SK-N-SH (cell line): Measurements from ENCODE around the gene IGSF11. TPM values are rescaled to one million over a fixed set of nuclear protein-coding genes. Genes with fewer than 3 reads are reported as not detected.

Experiments
- CTCF ChIA-PET: fragments of 300-600, 350-600 bp; formaldehyde crosslinking; extraction: SDS; loops from one replicate; lab custom pipeline; 2021; lab: Yijun Ruan, JAX
- POLR2A ChIA-PET: fragments of 350-600 bp; sonication (Branson Sonifier 250); formaldehyde crosslinking; extraction: SDS; loops from one replicate; lab custom pipeline; 2020; ENCODE audit warnings: antibody characterized with exemption, inconsistent platforms; lab: Yijun Ruan, JAX
- DNase-seq: peaks from one replicate; pipeline ENCODE4 v3.0.0; 2012
- H2AFZ ChIP-seq: fragments of 200-600 bp; sonication (generic); 2 replicates; pipeline ENCODE4 v1.8.1; 2016; ENCODE audit warnings: antibody characterized with exemption, mild to moderate bottlenecking, low read depth
- H3F3A ChIP-seq: fragments of 200-600 bp; sonication (generic); replicated peaks from 2 replicates; pipeline ENCODE3; 2016; ENCODE audit warnings: antibody characterized with exemption, mild to moderate bottlenecking; ENCODE audit not compliant: insufficient read depth
- H3K27ac ChIP-seq, 2 experiments: fragments of 200-500 bp in 1 of 2; fragments of 200-600 bp in 1 of 2; sonication (Bioruptor generic) in 1 of 2; sonication (generic), shearing (Covaris generic) in 1 of 2; 2 replicates each; pipeline versions ENCODE4 v1.5.1 to v1.6.1; 2014 to 2016; ENCODE audit warnings: low read depth in 2 of 2, inconsistent platforms in 1 of 2, low read length in 1 of 2, mild to moderate bottlenecking in 1 of 2, mixed read lengths in 1 of 2
- H3K27me3 ChIP-seq: fragments of 200-600 bp; sonication (generic), shearing (Covaris generic); 2 replicates; pipeline ENCODE4 v1.6.1; 2016; ENCODE audit warnings: mixed run types; ENCODE audit not compliant: insufficient read depth
- H3K36me3 ChIP-seq, 2 experiments: fragments of 200-500 bp in 1 of 2; fragments of 200-600 bp in 1 of 2; sonication (Bioruptor generic) in 1 of 2; sonication (generic) in 1 of 2; replicated peaks in 1 of 2; 2 replicates each; pipeline versions ENCODE3 to v1.5.1; 2014 to 2016; ENCODE audit warnings: low read length in 1 of 2, mild to moderate bottlenecking in 1 of 2; ENCODE audit not compliant: insufficient read depth in 2 of 2, control insufficient read depth in 1 of 2
- H3K4me1 ChIP-seq, 2 experiments: fragments of 200-500 bp in 1 of 2; fragments of 200-600 bp in 1 of 2; sonication (Bioruptor generic) in 1 of 2; sonication (generic), shearing (Covaris generic) in 1 of 2; 2 replicates each; pipeline versions ENCODE4 v1.5.1 to v1.6.1; 2014 to 2016; ENCODE audit warnings: low read depth in 1 of 2, low read length in 1 of 2, mixed run types in 1 of 2; ENCODE audit not compliant: insufficient read depth in 2 of 2, control insufficient read depth in 1 of 2
- H3K4me2 ChIP-seq: fragments of 200-600 bp; sonication (generic), shearing (Covaris generic); 2 replicates; pipeline ENCODE4 v1.6.1; 2017; ENCODE audit warnings: mixed run types
- H3K4me3 ChIP-seq, 2 experiments: fragments of 200-500 bp in 1 of 2; fragments of 200-600 bp in 1 of 2; sonication (Bioruptor generic) in 1 of 2; sonication (generic), shearing (Covaris generic) in 1 of 2; 2 replicates each; pipeline versions ENCODE4 v1.5.1 to v1.8.1; 2014 to 2016; ENCODE audit warnings: low read depth in 2 of 2, inconsistent platforms in 1 of 2, low read length in 1 of 2, mild to moderate bottlenecking in 1 of 2, mixed read lengths in 1 of 2, moderate library complexity in 1 of 2
- H3K79me2 ChIP-seq: fragments of 200-600 bp; sonication (generic); 2 replicates; pipeline ENCODE4 v1.8.1; 2017; ENCODE audit warnings: mild to moderate bottlenecking; ENCODE audit not compliant: insufficient read depth
- H3K9ac ChIP-seq: fragments of 200-600 bp; sonication (generic); 2 replicates; pipeline ENCODE4 v1.6.1; 2017; ENCODE audit warnings: mixed run types
- H3K9me2 ChIP-seq: fragments of 200-600 bp; sonication (generic); 2 replicates; pipeline ENCODE4 v1.6.1; 2017; ENCODE audit warnings: mixed run types
- H3K9me3 ChIP-seq: fragments of 200-600 bp; sonication (generic); 2 replicates; pipeline ENCODE4 v1.6.1; 2017; ENCODE audit warnings: mixed run types, mild to moderate bottlenecking, moderate library complexity
- H4K20me1 ChIP-seq: fragments of 200-600 bp; sonication (generic); 2 replicates; pipeline ENCODE4 v1.6.1; 2017; ENCODE audit warnings: mild to moderate bottlenecking, mixed run types; ENCODE audit not compliant: insufficient read depth
- FOSL2 ChIP-seq: IDR thresholded peaks from 2 replicates; pipeline ENCODE4 v1.4.0; 2012; ENCODE audit warnings: low read depth, mild to moderate bottlenecking, moderate library complexity, borderline replicate concordance
- FOXJ3 ChIP-seq: sonication (generic); formaldehyde crosslinking; IDR thresholded peaks from 2 replicates; pipeline ENCODE4 v1.5.1; 2020; ENCODE audit warnings: mild to moderate bottlenecking, missing genetic modification reagents
- GABPA ChIP-seq: IDR thresholded peaks from 2 replicates; pipeline ENCODE4 v1.4.0; 2012; ENCODE audit warnings: low read depth, mild to moderate bottlenecking
- MEF2A ChIP-seq: IDR thresholded peaks from 2 replicates; pipeline ENCODE4 v1.4.0; 2012; ENCODE audit warnings: low read depth, borderline replicate concordance
- POLR2AphosphoS5 ChIP-seq: IDR thresholded peaks from 2 replicates; pipeline ENCODE4 v1.6.1; 2012; ENCODE audit warnings: low read depth, low read length
- SMC3 ChIP-seq: IDR thresholded peaks from 2 replicates; pipeline ENCODE4 v1.6.1; 2012; ENCODE audit warnings: low read depth, low read length, improper control_type of control experiment
- WGBS: methylation state at CpG from one replicate; pipeline ENCODE4 v1.1.6; 2017; ENCODE audit warnings: low lambda C conversion rate; 5-methylcytosine and 5-hydroxymethylcytosine counted together
- polyA plus RNA-seq, 3 experiments: library from polyadenylated mRNA; depleted of rRNA; stranded (reverse); fragments of >200 nt; gene quantifications; 2 replicates each; pipeline ENCODE4 v1.2.3, GENCODE V29; 2012
- TF ChIP-seq, protein P1 (sequence below): fragments of 200-600 bp; sonication (generic); IDR thresholded peaks from 2 replicates; pipeline ENCODE4 v1.6.1; 2017; ENCODE audit warnings: antibody characterized with exemption, mild to moderate bottlenecking, moderate library complexity
- TF ChIP-seq, protein P2 (sequence below): fragments of 150-350 bp; IDR thresholded peaks from 2 replicates; pipeline ENCODE4 v1.6.1; 2016; ENCODE audit warnings: mild to moderate bottlenecking, low read depth, low read length

IGSF11 gene
- polyA plus RNA-seq, 1 of the 3 experiments (the other 2 are of a cell fraction) = 0.07 TPM

DNA sequence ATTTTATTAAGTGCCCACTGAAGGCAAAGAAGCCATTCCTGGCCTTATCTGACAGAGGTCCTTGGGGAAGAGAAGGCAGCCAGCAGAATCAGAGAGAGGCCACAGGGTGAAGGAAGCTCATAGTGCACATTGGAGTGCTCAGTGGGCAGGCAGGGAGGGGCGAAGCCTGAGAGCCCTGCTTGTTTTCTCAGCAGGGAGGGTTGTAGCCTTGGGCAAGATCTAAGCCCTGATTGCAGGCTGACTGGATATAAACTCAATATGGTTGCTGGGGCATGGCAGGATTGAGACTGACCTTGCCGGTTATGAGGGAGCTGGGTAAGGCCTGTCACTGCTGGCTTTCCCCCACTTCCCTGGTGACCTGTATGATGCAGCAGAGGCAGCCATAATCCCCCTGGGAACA is 7.5 kb upstream of the IGSF11 start:
- Histone ChIP-seq H4K20me1 (no peaks in the 10 kb centered on the region), H3K27me3 (no peaks in the 10 kb centered on the region), H2AFZ (no peak overlapping the region), H3K9me2 (no peaks in the 10 kb centered on the region), H3K9ac (no peak overlapping the region), H3K4me2 (no peak overlapping the region), H3F3A (no peaks in the 10 kb centered on the region), H3K9me3 (no peaks in the 10 kb centered on the region), H3K79me2 (no peaks in the 10 kb centered on the region), H3K27ac (no peak overlapping the region), H3K4me3 (no peak overlapping the region), H3K36me3 (no peaks in the 10 kb centered on the region), H3K4me1 (no peaks in the 10 kb centered on the region)
- TF ChIP-seq, protein P1, sequence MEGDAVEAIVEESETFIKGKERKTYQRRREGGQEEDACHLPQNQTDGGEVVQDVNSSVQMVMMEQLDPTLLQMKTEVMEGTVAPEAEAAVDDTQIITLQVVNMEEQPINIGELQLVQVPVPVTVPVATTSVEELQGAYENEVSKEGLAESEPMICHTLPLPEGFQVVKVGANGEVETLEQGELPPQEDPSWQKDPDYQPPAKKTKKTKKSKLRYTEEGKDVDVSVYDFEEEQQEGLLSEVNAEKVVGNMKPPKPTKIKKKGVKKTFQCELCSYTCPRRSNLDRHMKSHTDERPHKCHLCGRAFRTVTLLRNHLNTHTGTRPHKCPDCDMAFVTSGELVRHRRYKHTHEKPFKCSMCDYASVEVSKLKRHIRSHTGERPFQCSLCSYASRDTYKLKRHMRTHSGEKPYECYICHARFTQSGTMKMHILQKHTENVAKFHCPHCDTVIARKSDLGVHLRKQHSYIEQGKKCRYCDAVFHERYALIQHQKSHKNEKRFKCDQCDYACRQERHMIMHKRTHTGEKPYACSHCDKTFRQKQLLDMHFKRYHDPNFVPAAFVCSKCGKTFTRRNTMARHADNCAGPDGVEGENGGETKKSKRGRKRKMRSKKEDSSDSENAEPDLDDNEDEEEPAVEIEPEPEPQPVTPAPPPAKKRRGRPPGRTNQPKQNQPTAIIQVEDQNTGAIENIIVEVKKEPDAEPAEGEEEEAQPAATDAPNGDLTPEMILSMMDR = no peak
- TF ChIP-seq FOSL2 (no peak), FOXJ3 (CRISPR knock-in tag) (no peak), SMC3 (no peak), GABPA (no peak), POLR2AphosphoS5 (no peak), MEF2A (no peak)
- ChIA-PET POLR2A (no interaction called here), CTCF (interaction anchor here (1.4 to 6.4 kb wide), 3 partner anchors 8 to 159 kb away, joined by 5 to 48 read pairs (median 13); partner anchors contain the start of gene IGSF11)
- peak; percentile 12 for DNase-seq
- 21% methylated on average over 1 of the region's 2 CpGs for whole genome bisulfite sequencing

DNA sequence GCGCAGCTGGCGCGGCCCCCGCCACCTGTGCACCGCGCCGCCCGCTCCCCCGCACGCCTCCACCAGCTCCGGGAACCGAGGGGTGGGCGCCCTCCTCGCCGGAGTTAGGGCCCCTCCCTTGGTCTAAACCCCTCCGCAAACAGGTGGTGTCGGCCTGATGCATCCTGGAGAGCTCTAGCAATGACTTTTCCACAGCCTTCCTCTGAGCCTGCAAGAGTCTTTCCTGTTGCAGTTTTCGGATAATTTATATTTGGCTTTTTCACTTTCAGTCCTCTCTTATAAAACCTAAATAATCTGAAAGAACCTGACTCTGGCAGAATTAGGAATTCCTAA is 334 bp upstream of the IGSF11 start:
- Histone ChIP-seq H3K79me2 (no peaks in the 10 kb centered on the region), H3K9me2 (no peaks in the 10 kb centered on the region), H3K4me3 (peak overlapping the region; percentile 60 to 69), H3K9ac (no peak overlapping the region), H3K36me3 (no peaks in the 10 kb centered on the region), H3F3A (no peaks in the 10 kb centered on the region), H3K9me3 (no peaks in the 10 kb centered on the region), H3K27ac (no peak overlapping the region), H4K20me1 (no peaks in the 10 kb centered on the region), H3K4me1 (no peaks in the 10 kb centered on the region; a peak in 1 of 4 replicates), H3K4me2 (peak overlapping the region; percentile 97), H2AFZ (0 out of 2 replicates have a peak overlapping the region, but pooled peaks have one; percentile 46)
- POLR2A ChIA-PET = interaction anchor here (1.0 to 1.4 kb wide), 4 partner anchors 15 to 152 kb away, joined by 3 to 4 read pairs (median 4); no protein-coding TSS in a partner anchor
- CTCF ChIA-PET = interaction anchor here (0.6 to 12.0 kb wide), 54 partner anchors 8 to 645 kb away, joined by 3 to 432 read pairs (median 5); no protein-coding TSS in a partner anchor
- DNase-seq = no peak
- 3% methylated on average over 8 of the region's 18 CpGs for WGBS
- TF ChIP-seq, protein P1 = peak; percentile 27; the same call in 1 of the 2 replicates
- TF ChIP-seq, protein P2, sequence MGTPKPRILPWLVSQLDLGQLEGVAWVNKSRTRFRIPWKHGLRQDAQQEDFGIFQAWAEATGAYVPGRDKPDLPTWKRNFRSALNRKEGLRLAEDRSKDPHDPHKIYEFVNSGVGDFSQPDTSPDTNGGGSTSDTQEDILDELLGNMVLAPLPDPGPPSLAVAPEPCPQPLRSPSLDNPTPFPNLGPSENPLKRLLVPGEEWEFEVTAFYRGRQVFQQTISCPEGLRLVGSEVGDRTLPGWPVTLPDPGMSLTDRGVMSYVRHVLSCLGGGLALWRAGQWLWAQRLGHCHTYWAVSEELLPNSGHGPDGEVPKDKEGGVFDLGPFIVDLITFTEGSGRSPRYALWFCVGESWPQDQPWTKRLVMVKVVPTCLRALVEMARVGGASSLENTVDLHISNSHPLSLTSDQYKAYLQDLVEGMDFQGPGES = no peak
- TF ChIP-seq, all 33 proteins: peak for 1
- H3K27me3 ChIP-seq = peaks cover 27% of the 10 kb centered on the region
